ENCODE results near the gene UACA.

UACA gene

DNA sequence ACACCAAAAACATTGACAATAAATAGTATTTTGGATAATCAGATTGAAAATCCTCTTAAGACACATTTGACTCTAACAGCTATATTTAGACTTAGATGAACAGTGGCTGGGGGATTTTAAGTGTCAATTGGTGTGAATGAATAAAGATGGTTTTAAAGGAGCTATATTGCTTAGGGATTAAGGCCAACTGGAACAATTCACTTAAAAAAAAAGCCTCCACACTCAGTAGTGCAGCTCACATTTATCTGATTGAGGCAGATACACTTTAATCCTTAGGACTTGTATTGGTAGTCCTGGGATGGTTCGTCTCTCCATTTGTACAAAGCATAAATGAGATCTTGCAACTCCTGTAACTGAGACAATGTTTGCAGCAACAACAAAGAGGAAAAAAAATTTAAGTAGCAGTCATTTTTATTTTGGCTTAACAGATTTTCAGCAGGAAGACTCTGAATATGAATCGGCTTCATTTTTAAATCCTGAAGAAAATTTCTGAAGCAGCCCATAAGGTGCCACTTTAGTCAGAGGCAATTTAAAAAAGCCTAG, 112.0 kb downstream of the UACA start:
- DNase-seq: no peak

DNA sequence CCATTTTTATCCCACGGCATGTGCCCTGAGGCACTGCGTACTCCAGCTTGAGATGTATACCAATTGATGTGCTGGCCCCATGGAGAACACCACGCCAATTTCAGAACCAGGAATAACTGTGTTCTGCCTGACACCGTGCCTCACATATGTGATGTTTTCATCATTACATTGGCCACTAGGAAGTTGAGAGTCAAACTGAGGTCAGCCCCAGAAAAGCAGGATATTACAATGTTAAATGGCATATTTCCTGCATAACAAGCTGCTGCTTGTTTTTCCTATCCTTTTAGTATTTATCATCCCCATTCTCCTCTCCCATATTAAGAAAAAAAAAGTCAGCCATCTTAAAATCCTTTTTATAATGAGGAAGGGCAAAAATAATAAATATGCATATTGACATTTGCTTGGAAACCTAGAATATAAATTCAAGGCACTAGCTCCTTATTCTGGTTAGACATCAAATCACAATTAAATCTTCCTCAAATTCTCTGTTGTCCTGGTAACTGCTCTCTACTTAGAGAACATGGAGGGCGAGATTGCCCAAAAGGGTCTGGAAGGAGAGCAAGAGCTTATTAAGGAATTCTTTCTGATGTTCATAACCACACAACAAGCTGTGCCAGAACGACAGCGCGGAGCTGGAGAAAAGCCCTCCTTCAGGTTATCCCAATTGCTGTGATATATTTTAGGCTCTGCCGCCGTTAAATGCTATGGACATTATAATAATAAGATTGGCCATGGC, 112.6 kb downstream of the UACA start:
- DNase-seq: no peak

- no peak for DNase-seq
Measured at GRCh38 chr15:70647396-70647795, 116.0 kb downstream of the UACA start.

GRCh38 chr15:70646169-70646568, 117.2 kb downstream of the UACA start:
- DNase-seq: no peak

GRCh38 chr15:70643783-70644125, 119.6 kb downstream of the UACA start:
- no peak for DNase-seq

GRCh38 chr15:70643106-70643782, 120.1 kb downstream of the UACA start:
- DNase-seq: no peak

DNA sequence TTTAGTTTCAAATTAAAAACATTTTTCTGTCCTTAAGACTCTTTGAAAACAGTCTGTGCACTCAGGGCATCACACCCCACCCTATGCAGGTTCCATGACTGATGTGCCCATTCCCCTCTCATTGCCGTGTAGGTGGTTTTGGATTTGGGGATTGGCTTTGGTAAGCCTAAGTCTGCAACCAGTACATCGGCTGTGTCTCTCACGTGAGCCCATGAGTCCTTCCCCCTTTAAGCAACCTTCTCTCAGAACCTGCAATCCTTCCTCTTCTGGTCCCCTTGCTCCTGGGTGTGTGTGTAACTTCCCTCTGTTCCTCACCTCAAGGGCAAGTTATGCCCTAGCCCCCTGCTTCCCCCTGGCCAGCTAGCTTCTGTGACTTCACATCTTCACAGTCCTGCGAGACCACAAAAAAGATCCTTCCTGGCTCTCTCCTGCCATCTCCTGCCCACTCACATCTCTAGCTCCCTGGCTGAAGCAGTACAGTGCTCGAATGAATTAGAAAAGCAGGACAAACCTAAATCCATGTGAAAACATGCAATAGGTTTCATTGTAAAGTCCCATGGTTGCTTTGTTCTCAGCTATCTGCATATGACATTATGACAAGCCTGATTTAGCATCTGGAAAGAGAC, 126.7 kb downstream of the UACA start:
- no peak for DNase-seq

DNA sequence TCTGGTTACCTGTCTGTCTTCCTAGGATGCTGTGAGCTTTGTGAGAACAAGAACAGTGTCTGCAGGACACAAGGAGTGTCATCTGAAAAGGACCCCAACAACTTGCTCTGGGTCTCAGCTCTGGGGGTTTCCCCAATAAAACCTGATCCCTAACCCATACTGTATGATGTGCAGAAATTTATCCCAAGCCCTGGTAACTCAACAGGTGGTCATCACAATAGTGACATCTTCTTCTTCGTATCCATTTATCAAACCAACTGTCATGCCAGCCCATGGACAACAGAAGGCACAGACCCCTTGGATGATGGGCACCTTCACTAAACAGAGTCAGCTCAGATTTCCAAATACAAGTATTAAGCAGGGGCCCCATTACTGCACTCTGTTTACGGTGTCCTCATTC, 127.5 kb downstream of the UACA start:
- no peak for DNase-seq

GRCh38 chr15:70633991-70634390, 129.4 kb downstream of the UACA start:
- no peak for DNase-seq

GRCh38 chr15:70633103-70633831, 130.1 kb downstream of the UACA start:
- DNase-seq: no peak

DNA sequence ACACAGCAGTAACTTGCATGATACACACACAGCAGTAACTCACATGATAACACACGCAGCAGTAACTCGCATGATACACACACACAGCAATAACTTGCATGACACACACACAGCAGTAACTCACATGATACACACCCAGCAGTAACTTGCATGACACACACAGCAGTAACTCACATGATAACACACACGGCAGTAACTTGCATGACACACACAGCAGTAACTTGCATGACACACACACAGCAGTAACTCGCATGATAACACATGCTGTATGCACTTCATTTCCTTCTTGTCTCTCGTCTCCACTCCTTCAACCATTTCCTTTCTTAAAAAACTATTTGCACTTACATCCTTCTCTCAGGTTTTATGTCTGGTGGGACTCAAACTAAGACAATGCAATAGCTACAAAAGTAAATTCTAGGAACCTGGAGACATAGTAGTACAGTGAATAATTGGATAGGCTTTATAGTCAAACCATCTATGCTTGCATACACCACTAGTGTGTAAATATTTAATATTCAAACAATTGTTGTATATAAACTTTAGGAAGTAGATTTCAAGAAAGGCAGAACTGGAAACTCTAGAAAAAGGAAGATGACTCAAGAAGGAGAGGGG, 130.8 kb downstream of the UACA start:
- DNase-seq: no peak

DNA sequence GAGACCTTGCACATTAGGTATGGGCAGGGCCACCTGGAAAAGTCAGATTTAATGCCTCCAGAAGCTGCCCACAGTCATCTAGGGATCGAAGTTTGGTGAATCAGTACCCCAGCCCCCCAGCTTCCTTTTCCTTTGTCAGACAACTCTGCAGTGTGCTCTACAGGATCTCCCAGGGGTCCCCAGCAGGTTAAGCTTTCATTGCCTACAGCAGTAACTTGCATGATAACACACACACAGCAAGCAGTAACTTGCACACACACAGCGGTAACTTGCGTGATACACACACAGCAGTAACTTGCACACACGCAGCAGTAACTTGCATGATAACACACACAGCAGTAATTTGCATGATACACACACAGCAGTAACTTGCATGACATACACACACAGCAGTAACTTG, 131.3 kb downstream of the UACA start:
- no peak for DNase-seq

DNA sequence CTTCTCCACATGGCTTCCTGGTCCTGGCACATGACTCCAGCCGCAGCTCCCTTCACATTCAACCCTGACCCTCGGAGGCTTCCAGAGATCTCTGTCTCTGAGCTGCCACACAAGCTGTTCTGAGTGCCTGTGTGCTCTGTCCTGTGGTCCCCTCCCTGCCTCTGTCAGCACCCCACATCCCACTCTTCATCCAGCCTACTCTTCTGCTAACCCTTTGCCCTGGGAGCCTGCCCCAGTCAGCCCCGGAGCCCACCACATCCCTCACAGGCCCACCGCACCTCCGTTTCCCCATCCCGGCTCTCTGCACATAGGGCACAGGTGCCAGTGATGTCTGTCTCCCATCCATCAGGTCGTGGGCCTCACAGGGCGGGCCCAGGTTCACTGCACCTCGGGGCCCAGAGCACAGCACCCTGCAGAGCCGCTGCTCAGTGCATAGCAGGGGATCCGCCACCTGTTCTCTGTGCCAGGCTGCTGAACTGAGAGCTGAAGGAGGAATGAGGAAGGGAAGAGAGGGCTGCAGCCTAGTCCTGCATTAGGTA, 133.6 kb downstream of the UACA start:
- DNase-seq: no peak

- DNase-seq: no peak
Measured at GRCh38 chr15:70628549-70628896, 134.8 kb downstream of the UACA start.

GRCh38 chr15:70627734-70628548, 135.4 kb downstream of the UACA start:
- DNase-seq: no peak

- DNase-seq: no peak
Measured at GRCh38 chr15:70627322-70627721, 136.0 kb downstream of the UACA start.

DNA sequence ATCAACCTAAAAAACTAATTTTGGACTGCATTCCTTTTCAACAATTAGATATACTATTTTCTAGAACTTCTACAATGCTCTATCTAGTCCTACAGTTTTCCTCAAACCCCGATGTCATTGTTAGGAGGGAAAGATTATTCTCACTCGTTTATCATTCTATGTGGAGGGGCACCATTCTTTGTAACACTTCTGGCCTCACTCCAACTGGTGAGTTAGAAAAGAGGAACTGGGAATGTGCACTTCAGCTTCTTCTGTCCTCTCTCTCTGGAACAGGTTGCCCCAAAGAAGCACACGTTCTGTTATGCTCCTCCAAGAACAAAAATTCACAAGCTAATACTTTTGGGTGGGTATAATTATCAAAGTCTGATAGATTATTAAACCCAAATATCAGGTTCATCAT, 137.9 kb downstream of the UACA start:
- no peak for DNase-seq

- no peak for DNase-seq
Measured at GRCh38 chr15:70625011-70625410, 138.3 kb downstream of the UACA start.

GRCh38 chr15:70618929-70619328, 144.4 kb downstream of the UACA start:
- no peak for DNase-seq

DNA sequence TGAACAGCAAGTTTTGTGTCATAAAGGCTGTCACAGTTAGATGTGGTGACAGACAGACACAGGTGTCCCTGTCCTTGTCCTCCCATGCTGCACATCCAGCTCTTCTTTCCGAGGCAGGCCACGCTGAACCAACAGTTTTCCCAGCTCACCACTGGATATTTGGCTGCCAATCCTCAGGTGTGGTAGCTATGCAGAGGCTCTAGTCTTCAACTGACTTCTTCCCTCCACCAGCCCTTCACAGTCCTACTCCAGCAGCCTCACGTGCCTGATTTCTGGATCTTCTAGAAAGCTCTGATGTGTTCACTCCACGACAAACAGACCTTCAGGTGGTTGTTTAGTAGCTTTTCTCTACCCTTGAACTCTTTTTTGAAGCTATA, 145.5 kb downstream of the UACA start:
- DNase-seq: no peak

GRCh38 chr15:70617076-70617910, 146.1 kb downstream of the UACA start:
- no peak for DNase-seq

Data from NCI-H1694 treated with DMSO at 0.1 percent for 48 hours (cell line).